Spleen (tissue), 11 donors: Measurements from ENCODE around the gene TTLL5. TPM values are rescaled to one million over a fixed set of nuclear protein-coding genes. Genes with fewer than 3 reads are reported as not detected.

Experiments used
- DNase-seq: peaks from one replicate; pipeline ENCODE4 v3.0.0-alpha.2; 2020
- H3K27ac ChIP-seq, 8 donors: fragments of 200-600 bp; sonication (generic) in 7 of 8; 1 replicate in 4 of 8; 2 replicates in 4 of 8; pipeline versions ENCODE4 v1.5.0 to v1.8.0; 2016 to 2021; ENCODE audit warnings: inconsistent platforms in 4 of 8, mild to moderate bottlenecking in 4 of 8, moderate library complexity in 1 of 8
- H3K27me3 ChIP-seq, 7 donors: fragments of 200-600 bp; sonication (generic) in 6 of 7; replicated peaks in 1 of 7; 1 replicate in 4 of 7; 2 replicates in 3 of 7; pipeline versions ENCODE4 v1.5.0 to v1.8.0; 2016 to 2021; ENCODE audit warnings: inconsistent platforms in 3 of 7, mild to moderate bottlenecking in 1 of 7
- H3K36me3 ChIP-seq, 6 donors: fragments of 200-600 bp; sonication (generic) in 5 of 6; 1 replicate in 4 of 6; 2 replicates in 2 of 6; pipeline versions ENCODE4 v1.5.0 to v1.8.0; 2016 to 2021; ENCODE audit warnings: inconsistent platforms in 2 of 6
- H3K4me1 ChIP-seq, 6 donors: fragments of 200-600 bp; sonication (generic) in 5 of 6; 1 replicate in 3 of 6; 2 replicates in 3 of 6; pipeline versions ENCODE4 v1.5.0 to v1.8.0; 2016 to 2021; ENCODE audit warnings: inconsistent platforms in 3 of 6
- H3K4me3 ChIP-seq, 8 donors: fragments of 200-600 bp; sonication (generic) in 7 of 8; 1 replicate in 4 of 8; 2 replicates in 4 of 8; pipeline versions ENCODE4 v1.5.0 to v1.8.0; 2016 to 2021; ENCODE audit warnings: inconsistent platforms in 4 of 8, mild to moderate bottlenecking in 4 of 8, moderate library complexity in 2 of 8
- H3K9me3 ChIP-seq, 8 donors: fragments of 200-600 bp; sonication (generic) in 7 of 8; 1 replicate in 4 of 8; 2 replicates in 4 of 8; pipeline versions ENCODE4 v1.5.0 to v1.8.0; 2016 to 2021; ENCODE audit warnings: inconsistent platforms in 4 of 8
- CTCF ChIP-seq, 11 experiments: fragments of 200-600 bp in 7 of 11; fragments of 450-650 bp in 4 of 11; sonication (generic) in 4 of 11; IDR thresholded peaks in 8 of 11; conservative IDR thresholded peaks in 3 of 11; 1 replicate in 7 of 11; 2 replicates in 4 of 11; pipeline versions ENCODE4 v1.4.0 to v1.8.0; 2016 to 2021; ENCODE audit warnings: antibody characterized with exemption in 11 of 11, inconsistent platforms in 4 of 11, mild to moderate bottlenecking in 1 of 11
- POLR2A ChIP-seq, 3 donors: fragments of 450-650 bp; IDR thresholded peaks; one replicate each; pipeline ENCODE4 v1.5.1; 2017; ENCODE audit warnings: antibody characterized with exemption in 3 of 3, mild to moderate bottlenecking in 1 of 3
- POLR2AphosphoS5 ChIP-seq, 3 donors: sonication (generic); formaldehyde crosslinking; IDR thresholded peaks; one replicate each; pipeline ENCODE4 v1.5.1; 2017; ENCODE audit warnings: antibody characterized with exemption in 3 of 3
- WGBS, 5 donors: extraction: QIAGEN DNeasy Blood & Tissue Kit in 3 of 5; methylation state at CpG; one replicate each; pipeline versions ENCODE4 v1.1.5 to v1.1.7; 2013 to 2018; 5-methylcytosine and 5-hydroxymethylcytosine counted together
- intact Hi-C: fragments of 100-400 bp; cut with DNase I; formaldehyde crosslinking; loops from one replicate; pipeline ENCODE4 v1.15.0; 2023; ENCODE audit warnings: low total_unique reads
- polyA plus RNA-seq, 3 donors: library from polyadenylated mRNA; stranded (reverse); fragments of 200-250 nt; gene quantifications; one replicate each; pipeline ENCODE4 v1.2.1, GENCODE V29; 2013
- total RNA-seq, 7 donors: library from RNA; depleted of rRNA in 3 of 7; stranded (reverse); fragments of >200 nt in 3 of 7; fragmentation: NEBNext Ultra II Directional in 4 of 7; extraction: Animal tissue kit (Norgen Biotek cat#: 25700) in 4 of 7; gene quantifications; one replicate each; pipeline versions ENCODE4 v1.1.0 to v1.2.1, GENCODE V29; 2016 to 2021
- donor health status: healthy with polysubstance abuse.
- donor health status: DM: no; HTN: no; CAD: no; lungs with moderate emphysema.
- donor health status: DM: no; HTN: no; CAD: no.
- donor health status: Bipolar disorder and iron deficiency.
- donor health status: healthy.
- donor health status: DM: no; HTN: no; CAD: no.
- donor health status: DM: yes; HTN: yes; CAD: no.

Gene TTLL5
- total and polyA plus RNA-seq, 10 donors = 4.5 to 44.1 (median 31.6) TPM

DNA sequence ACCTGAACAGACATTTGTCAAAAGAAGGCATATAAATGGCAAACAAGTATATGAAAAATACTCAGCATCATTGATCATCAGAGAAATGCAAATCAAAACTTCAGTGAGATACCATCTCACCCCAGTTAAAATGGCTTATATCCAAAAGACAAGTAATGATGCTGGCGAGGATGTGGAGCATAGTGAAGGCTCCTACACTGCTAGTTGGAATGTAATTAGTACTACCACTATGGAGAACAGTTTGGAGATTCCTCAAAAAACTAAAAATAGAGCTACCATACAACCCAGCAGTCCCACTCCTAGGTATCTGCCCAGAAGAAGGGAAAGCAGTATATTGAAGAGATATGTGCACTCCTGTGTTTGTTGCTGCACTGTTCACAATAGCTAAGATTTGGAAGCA, 174.7 kb downstream of the TTLL5 start:
- H3K9me3 ChIP-seq = peaks cover 0 to 7% (median 0%) of the 10 kb centered on the region in 8 donors
- peaks cover 0 to 44% (median 0%) of the 10 kb centered on the region in 6 donors for H3K36me3 ChIP-seq
- no peaks in the 10 kb centered on the region for H3K27me3 ChIP-seq
- H3K4me3 ChIP-seq = no peak overlapping the region
- no peak for TF ChIP-seq POLR2AphosphoS5 (IDR thresholded peaks at IDR 0.05)
- no peak for TF ChIP-seq CTCF (IDR thresholded peaks at IDR 0.05 in 8 of 11, conservative IDR thresholded peaks at IDR 0.05 in 3 of 11)
- no peak for TF ChIP-seq POLR2A (IDR thresholded peaks at IDR 0.05)
- WGBS, 5 donors = 93 to 100% (median 100%) methylated on average over 1 of the region's 1 CpG
- intact Hi-C loops = no loop called here
- H3K27ac ChIP-seq = no peak overlapping the region
- H3K4me1 ChIP-seq = no peaks in the 10 kb centered on the region
- no peak for DNase-seq

DNA sequence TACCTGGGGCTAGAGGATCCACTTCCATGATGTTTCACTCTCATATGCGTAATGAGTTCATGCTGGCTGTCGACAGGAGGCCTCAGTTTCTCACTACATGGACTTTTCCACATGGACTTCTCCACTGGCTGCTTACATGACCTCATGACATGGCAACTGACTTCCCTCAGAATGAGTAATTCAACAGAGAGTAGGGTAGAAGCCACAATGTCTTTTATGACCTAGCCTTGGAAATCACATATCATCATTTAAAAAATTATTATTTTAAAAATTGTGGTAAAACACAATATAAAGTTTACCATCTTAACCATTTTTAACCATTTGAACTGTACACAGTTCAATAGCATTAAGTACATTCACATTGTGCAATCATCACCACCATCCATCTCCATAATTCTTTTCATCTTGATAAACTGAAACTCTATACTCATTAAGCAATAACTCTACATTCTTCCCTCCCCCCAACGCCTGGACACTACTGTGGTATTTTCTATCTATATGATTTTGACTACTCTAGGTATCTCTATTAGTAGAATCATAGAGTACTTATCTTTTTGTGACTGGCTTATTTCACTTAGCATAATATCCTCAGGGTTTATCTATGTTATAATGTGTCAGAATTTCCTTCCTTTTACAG, 176.2 kb downstream of the TTLL5 start:
- Histone ChIP-seq H3K9me3 (peaks cover 0 to 7% (median 0%) of the 10 kb centered on the region in 8 donors), H3K36me3 (peaks cover 0 to 42% (median 0%) of the 10 kb centered on the region in 6 donors), H3K4me3 (no peak overlapping the region), H3K27ac (no peak overlapping the region), H3K4me1 (no peaks in the 10 kb centered on the region), H3K27me3 (no peaks in the 10 kb centered on the region)
- WGBS, 5 donors = 86 to 91% (median 87%) methylated on average over 3 of the region's 3 CpGs
- no peak for DNase-seq
- TF ChIP-seq POLR2AphosphoS5 (IDR thresholded peaks at IDR 0.05) (no peak), CTCF (IDR thresholded peaks at IDR 0.05 in 8 of 11, conservative IDR thresholded peaks at IDR 0.05 in 3 of 11) (no peak), POLR2A (IDR thresholded peaks at IDR 0.05) (no peak)
- intact Hi-C loops = no loop called here

DNA sequence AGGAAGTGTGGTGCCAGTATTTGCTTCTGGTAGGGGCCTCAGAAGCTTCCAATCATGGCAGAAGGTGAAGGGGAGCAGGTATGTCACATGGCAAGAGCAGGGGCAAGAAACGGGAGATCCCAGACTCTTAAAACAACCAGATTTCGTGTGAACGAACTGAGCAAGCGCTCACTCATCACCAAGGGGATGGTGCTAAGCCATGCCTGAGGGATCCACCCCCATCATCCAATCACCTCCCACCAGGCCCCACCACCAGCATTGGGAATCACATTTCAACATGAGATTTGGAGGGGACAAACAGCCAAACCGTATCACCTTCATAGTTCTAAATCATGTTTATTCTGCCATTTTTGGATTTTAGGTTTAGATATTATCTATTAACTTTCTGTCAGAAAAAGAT, 179.9 kb downstream of the TTLL5 start:
- intact Hi-C loops = no loop called here
- H3K27me3 ChIP-seq = no peaks in the 10 kb centered on the region
- H3K36me3 ChIP-seq = peaks cover 0 to 16% (median 0%) of the 10 kb centered on the region in 6 donors
- no peaks in the 10 kb centered on the region for H3K4me1 ChIP-seq
- TF ChIP-seq POLR2A (IDR thresholded peaks at IDR 0.05) (no peak), POLR2AphosphoS5 (IDR thresholded peaks at IDR 0.05) (no peak), CTCF (IDR thresholded peaks at IDR 0.05 in 8 of 11, conservative IDR thresholded peaks at IDR 0.05 in 3 of 11) (no peak)
- no peak overlapping the region for H3K4me3 ChIP-seq
- H3K27ac ChIP-seq = no peak overlapping the region
- WGBS, 5 donors = 93 to 98% (median 95%) methylated on average over 5 of the region's 5 CpGs
- peaks cover 0 to 7% (median 0%) of the 10 kb centered on the region in 8 donors for H3K9me3 ChIP-seq
- DNase-seq = no peak

GRCh38 chr14:75842551-75842950, 181.5 kb downstream of the TTLL5 start:
- no peak overlapping the region for H3K27ac ChIP-seq
- intact Hi-C loops = no loop called here
- WGBS, 5 donors = 44 to 67% (median 53%) methylated on average over 3 of the region's 3 CpGs

More at GRCh38 chr14:75842551-75842950, 181.5 kb downstream of the TTLL5 start:
- DNase-seq = no peak
- Histone ChIP-seq H3K27me3 (no peaks in the 10 kb centered on the region), H3K4me1 (no peaks in the 10 kb centered on the region), H3K36me3 (peaks cover 0 to 16% (median 0%) of the 10 kb centered on the region in 6 donors), H3K4me3 (no peak overlapping the region), H3K9me3 (peaks cover 0 to 7% (median 0%) of the 10 kb centered on the region in 8 donors)
- TF ChIP-seq CTCF (IDR thresholded peaks at IDR 0.05 in 8 of 11, conservative IDR thresholded peaks at IDR 0.05 in 3 of 11) (no peak), POLR2AphosphoS5 (IDR thresholded peaks at IDR 0.05) (no peak), POLR2A (IDR thresholded peaks at IDR 0.05) (no peak)
